A549 treated with dexamethasone at 1 μM for 4 hours (cell line): ENCODE results near the gene OR56B1. TPM values are rescaled to one million over a fixed set of nuclear protein-coding genes. Genes with fewer than 3 reads are reported as not detected.

Experiments used
- total RNA-seq: library from RNA; stranded (reverse); fragments of 200-300 nt; extraction: Qiagen RNA extraction; gene quantifications from 5 replicates; pipeline ENCODE4 v1.2.3, GENCODE V29; 2022

OR56B1 gene, protein sequence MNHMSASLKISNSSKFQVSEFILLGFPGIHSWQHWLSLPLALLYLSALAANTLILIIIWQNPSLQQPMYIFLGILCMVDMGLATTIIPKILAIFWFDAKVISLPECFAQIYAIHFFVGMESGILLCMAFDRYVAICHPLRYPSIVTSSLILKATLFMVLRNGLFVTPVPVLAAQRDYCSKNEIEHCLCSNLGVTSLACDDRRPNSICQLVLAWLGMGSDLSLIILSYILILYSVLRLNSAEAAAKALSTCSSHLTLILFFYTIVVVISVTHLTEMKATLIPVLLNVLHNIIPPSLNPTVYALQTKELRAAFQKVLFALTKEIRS
- not detected in 5 replicates for total RNA-seq

DNA sequence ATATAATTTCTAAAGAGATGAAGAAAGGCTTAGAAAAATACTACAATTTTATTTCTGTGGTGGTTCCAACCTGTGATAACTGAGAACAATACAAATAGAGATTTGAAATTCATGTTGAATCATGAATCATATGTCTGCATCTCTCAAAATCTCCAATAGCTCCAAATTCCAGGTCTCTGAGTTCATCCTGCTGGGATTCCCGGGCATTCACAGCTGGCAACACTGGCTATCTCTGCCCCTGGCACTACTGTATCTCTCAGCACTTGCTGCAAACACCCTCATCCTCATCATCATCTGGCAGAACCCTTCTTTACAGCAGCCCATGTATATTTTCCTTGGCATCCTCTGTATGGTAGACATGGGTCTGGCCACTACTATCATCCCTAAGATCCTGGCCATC, at the start of gene OR56B1:
OR56B1 (plus strand) TSS at position 53 of the 400 bp plus-strand sequence; CDS start at position 122, 69 bp downstream.

DNA sequence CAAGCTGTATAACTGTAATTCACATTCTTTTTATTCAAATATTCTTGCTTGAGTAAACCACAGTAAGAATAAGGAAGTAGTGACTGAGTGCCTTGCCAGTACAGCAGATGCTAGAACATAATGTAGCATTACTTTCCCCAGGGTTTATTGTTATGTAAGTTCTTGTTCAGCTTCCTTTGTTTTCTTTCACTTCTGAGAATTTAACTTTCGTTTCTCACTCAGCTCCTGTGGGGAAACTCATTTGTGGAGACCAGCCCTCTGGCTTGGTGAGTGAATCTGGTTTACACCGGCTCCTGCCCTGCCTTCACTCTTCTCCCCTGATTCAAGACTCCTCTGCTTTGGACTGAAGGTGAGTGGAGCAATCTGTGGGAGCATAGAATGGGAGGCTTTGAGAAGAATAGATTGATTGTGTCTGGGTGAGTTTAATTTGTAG, 46.7 kb upstream of the OR56B1 start, which contains the start of gene TRIM22:
TRIM22 (plus strand) TSS at position 240 of the 433 bp plus-strand sequence. CDS start 6,443 bp downstream, outside the sequence.

DNA sequence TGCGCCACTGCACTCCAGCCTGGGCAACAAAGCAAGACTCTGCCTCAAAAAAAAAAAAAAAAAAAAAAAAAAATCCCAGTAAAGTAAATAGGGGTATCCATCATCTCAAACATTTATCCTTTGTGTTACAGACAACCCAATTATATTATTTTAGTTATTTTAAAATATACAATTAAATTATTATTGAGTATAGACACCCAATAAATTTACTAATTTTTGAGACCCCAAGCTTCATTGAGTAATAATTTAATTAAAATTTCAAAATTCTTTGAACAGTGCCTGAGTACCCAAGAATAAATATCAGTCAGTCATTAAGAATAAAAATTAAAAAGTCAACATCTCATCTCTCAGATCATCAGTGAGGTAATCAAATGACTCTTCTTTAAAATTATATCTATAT, 17.7 kb downstream of the OR56B1 start, which contains the start of gene OR52N4:
OR52N4 (plus strand) TSS at position 301 of the 400 bp plus-strand sequence. CDS start 498 bp downstream, outside the sequence.

DNA sequence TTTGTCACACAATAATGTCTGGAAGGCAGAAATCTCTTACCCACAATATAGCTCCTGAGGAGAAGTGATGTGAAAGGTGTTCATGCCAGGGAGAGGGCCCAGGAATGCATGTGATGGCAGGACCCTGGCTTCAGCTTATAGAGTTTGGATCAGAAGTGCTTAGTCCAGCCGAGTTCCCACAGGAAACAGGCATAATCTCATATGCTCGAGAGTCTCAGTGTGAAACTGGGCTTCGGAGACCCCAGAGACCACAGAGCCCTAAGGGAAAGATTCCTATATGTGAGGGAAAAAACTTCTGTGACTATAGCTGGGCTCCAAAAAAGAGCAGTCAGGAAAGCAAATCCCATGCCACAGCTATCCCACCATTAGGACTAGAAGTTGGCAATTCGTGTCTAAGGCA, 47.0 kb downstream of the OR56B1 start, which contains the start of gene OR52N5:
OR52N5 (minus strand) TSS at position 101 of the 400 bp plus-strand sequence. CDS start 4,721 bp downstream, outside the sequence.

Other genes starting within 250 kb of the OR56B1 start
- gene OR52D1, start 247.8 kb upstream of the OR56B1 start, total RNA-seq, result not detected in 5 replicates
- not detected in 5 replicates for gene UBQLN3, start 226.5 kb upstream of the OR56B1 start, total RNA-seq
- 0.05 TPM in 1 of 5 replicates, not detected in the others for gene UBQLNL, start 219.7 kb upstream of the OR56B1 start, total RNA-seq
- gene OR52H1, start 187.9 kb upstream of the OR56B1 start, total RNA-seq, result not detected in 5 replicates
- gene OR52B6, start 155.6 kb upstream of the OR56B1 start, total RNA-seq, result not detected in 5 replicates
- gene TRIM6, start 139.8 kb upstream of the OR56B1 start, total RNA-seq, result 6.7 to 8.4 TPM (median 7.5 TPM) in 5 replicates
- 2.6 to 2.9 TPM (median 2.7 TPM) in 5 replicates for gene TRIM34, start 111.4 kb upstream of the OR56B1 start, total RNA-seq
- gene TRIM5, start 51.4 kb upstream of the OR56B1 start, total RNA-seq, result 8.6 to 10.0 TPM (median 9.2 TPM) in 5 replicates
- 0.73 to 1.5 TPM (median 0.84 TPM) in 5 replicates for gene TRIM22, start 46.7 kb upstream of the OR56B1 start, total RNA-seq
- gene OR52N4, start 17.8 kb downstream of the OR56B1 start, total RNA-seq, result not detected in 5 replicates
- not detected in 5 replicates for gene OR52N5, start 46.9 kb downstream of the OR56B1 start, total RNA-seq
- not detected in 5 replicates for gene OR52N1, start 54.8 kb downstream of the OR56B1 start, total RNA-seq
- not detected in 5 replicates for gene OR52N2, start 72.5 kb downstream of the OR56B1 start, total RNA-seq
- gene OR52E6, start 105.4 kb downstream of the OR56B1 start, total RNA-seq, result not detected in 5 replicates
- gene OR52E8, start 121.2 kb downstream of the OR56B1 start, total RNA-seq, result not detected in 5 replicates
- not detected in 5 replicates for gene OR52E4, start 144.2 kb downstream of the OR56B1 start, total RNA-seq
- gene OR52E5, start 156.8 kb downstream of the OR56B1 start, total RNA-seq, result not detected in 5 replicates
- not detected in 5 replicates for gene OR56A3, start 205.8 kb downstream of the OR56B1 start, total RNA-seq
- not detected in 5 replicates for gene OR56A5, start 232.0 kb downstream of the OR56B1 start, total RNA-seq